ENCODE measurements around the gene ARMC9.
"Not testable (repeated sequence)": the region's sequence is repeated elsewhere in the genome, so short reads cannot be mapped to it uniquely, and the experiment has no call there.

ARMC9 gene

DNA sequence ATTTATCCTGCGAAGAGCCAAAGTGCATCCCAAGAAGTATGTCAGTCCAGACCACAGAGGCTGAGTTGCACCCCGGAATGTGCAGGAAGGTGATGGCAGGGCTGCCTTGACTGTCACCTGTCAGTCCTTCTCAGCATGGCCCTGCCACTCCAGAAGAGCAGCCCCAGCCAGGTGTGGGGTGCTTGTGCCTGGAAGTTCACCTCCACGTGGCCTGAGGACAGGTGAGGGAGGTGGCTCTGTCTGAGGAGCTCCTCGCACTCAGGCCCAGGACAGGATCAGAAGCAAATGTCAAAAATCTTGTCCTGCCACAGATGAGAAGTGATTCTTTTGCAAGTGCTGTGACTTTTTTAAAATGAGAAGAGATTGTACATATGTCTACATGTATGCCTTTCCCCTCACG is 165.6 kb downstream of the ARMC9 start:
- no peak for DNase-seq (ENCODE audit: low read depth)

DNA sequence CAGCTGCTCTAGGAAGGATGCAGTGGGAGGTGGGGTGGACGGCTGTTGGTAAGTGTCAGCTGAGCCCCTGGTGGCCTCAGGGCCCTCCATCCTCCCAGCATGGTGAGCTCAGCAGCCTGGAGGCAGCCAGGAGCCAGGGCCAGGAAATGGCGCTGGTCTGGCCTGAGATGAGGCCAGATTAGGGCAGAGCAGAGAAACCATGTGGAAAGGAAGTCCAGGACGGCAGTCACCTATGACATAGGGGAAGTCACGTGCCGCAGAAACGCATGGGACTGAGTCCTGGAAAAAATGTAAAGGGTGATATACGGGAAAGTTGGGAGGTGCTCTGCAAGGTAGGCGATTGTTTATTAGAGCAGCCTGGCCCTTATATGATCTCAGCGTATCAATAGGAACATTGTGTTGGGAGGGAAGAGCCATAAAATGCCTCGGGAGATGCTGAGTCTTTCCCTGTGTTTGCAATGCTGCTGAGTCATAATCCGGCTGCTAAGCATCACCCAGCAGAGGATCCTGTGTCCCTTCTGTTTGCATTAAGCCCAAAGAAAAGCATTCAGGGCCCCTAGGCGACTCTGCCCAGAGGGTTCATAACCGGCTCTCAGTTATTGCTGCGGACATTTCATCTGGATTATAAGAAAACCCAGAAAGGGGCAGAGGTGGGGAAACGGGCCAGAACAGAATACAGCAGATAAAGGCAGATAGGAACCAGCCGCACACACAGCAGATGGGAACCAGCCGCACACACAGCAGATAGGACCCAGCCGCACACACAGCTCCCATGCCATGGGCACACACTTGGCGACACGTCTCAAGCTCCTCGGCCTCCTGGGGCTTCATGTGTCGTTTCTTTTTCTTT is 166.8 kb downstream of the ARMC9 start:
- DNase-seq (ENCODE audit: low read depth) = no peak

DNA sequence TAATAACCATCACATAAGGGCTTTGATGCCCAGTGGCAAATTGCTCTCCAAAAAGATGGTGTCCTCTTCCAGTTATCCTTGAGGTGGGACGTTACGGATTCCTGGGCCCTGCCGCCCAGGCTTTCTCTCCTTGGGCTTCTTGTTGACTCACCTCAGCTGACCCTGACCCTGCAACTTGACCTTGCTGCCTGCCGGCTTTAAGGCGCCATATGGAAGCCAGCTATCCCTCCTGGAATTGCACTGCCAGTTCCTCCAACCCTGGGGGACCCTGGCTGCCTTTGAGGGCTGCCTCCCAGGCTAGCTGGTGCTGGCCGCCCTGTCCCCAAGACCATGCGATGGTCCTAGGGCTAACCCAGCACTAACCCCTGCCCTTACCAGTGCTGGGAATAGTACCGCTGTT is 168.7 kb downstream of the ARMC9 start:
- no peak for DNase-seq (ENCODE audit: low read depth)

DNA sequence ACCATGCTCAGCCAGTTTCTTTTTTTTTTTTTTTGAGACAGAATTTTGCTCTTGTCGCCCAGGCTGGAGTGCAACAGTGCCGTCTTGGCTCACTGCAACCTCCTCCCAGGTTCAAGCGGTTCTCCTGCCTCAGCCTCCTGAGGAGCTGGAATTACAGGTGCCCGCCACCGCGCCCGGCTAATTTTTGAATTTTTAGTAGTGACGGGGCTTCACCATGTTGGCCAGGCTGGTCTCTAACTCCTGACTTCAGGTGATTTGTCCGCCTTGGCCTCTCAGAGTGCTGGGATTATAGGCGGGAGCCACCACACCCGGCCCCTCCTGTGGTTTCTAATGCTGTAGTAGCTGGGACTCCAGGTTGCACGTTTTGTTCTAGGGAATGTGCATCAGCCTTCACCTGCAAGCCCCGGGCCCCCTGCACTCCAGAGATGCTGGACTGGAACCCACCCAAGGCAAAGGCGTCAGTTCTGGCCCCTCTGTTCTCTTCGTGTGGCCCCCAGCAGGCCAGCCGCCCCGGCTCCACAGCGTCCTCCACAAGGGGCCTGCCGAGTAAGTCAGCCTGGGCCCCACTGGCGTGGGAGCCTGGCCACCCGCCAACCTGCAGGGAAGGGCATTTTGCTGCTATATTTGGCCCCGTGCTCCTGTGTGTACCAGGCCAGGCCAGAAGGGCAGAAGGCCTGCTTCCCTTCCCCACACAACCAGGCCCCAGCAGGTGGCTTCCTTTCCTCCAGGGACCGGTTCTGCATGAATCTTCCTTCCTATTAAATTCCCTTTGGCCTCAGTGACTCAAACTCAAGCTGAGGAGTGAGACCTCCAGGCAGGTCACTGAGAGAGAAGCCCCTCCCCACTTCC is 171.4 kb downstream of the ARMC9 start:
- no peak for DNase-seq (ENCODE audit: low read depth)

DNA sequence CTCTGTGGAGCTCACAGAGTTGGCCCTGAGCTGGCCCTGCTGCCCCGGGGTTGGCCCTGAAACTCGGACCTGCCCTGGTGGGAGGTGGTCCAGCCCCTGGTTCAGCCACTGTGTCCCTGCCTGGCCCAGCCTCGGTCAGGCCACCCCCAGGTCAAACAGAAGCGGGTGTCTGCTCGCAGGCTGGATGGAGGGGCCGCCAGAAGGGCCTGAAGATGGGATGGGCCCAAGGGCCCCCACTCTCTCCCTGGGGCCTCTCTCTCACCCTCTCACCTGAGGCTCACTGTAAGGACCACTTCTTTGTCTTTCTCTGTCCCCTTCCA is 172.0 kb downstream of the ARMC9 start:
- no peak for DNase-seq (ENCODE audit: low read depth)

DNA sequence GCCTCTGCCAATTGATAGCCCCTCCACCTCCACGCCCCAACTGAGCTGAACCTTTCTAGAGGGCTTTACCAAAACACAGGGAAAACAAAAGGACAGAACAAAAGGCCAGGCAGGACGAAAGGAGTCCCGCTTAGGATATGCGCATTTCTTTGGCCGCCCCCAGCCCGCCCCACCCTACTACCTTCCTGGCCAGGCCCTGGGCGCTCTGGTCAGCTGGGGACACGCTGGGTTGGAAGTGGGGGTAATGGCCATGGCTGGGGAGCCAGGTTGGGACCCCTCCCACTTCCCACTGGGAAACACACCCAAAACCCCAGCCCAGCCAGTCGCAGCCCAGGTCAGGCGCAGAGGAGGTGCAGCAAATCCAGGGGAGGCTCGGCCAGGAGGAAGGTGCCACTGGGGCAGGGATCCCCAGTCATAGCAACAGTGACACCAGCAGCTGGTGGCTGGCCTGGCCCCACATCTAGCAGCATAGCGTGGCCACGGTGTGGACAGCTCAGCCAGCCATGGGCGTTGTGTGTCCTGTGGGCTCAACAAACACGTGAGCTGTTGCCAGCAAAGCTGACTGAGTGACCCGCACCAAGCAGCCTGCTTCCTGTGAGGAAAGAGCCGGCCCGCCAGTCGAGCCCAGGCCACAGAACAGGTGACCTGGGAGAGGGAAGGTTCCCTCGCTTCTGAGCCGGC is 172.5 kb downstream of the ARMC9 start:
- no peak for DNase-seq (ENCODE audit: low read depth)

DNA sequence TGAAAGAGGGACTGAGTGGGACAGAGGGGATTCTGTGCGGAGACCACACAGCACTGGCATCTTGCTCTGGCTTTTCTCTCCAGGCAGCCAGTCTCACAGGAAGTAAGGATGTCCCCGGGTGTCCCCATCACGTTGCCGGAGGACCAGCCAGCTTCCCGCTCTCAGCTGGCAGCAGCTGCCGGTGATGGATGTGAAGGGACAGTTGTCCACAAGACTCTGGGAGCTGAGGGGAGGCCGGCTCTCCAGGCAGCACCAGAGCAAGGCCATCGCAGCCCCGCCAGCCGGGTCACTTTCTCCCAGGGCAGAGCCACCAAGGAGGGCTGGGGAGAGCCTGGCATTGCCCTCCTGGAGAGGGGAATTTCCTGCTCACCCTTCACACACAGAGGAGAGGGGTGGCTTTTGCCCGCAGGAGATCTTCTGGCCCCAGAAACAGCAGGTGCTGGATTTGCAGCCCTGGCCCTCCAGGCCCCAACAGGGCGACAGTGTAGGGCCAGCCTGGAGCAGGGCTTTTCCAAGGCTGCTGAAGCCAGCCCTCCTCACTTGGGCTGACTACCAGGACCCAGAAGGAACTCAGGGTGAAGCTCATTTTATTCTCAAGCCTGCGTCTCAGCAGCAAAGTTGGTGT is 173.1 kb downstream of the ARMC9 start:
- DNase-seq (ENCODE audit: low read depth) = no peak

DNA sequence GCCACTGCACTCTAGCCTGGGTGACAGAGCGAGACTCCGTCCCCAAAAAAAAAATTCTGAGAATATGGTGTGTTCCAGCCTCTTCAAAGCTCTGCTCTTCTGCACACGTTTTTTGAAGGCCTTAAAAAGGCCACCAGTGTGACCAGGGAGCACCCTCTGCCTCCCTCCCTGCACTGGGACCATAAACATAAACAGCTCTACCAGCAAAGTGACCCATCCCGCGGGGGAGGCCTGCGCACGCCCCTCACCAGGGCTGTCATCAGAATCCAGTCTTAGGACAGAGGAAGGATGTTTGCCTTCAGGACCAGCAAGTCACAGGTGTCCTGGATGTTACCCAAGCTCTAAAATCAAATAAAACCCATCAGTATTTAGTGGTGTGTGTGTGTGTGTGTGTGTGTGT is 173.9 kb downstream of the ARMC9 start:
- DNase-seq (ENCODE audit: low read depth) = no peak

DNA sequence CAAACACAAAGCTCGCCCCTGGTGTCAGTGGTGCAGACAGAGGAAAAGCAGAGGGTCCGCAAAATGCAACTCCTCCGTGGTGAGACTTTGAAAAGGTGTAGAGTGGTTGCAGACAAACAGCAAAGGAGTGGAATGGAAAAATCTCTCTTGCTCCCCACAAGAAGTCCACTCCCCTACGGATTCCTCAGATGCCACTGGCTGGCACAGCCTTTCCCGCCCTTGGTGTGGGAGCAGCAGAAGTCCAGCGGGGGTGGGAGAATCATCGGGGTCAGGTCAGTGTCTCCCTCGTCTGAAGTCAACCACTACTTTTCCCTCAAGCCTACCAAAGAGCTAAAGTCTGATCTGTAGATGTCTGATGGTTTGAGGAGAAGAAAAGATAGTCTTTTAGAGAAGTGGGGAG is 174.8 kb downstream of the ARMC9 start:
- no peak for DNase-seq (ENCODE audit: low read depth)

DNA sequence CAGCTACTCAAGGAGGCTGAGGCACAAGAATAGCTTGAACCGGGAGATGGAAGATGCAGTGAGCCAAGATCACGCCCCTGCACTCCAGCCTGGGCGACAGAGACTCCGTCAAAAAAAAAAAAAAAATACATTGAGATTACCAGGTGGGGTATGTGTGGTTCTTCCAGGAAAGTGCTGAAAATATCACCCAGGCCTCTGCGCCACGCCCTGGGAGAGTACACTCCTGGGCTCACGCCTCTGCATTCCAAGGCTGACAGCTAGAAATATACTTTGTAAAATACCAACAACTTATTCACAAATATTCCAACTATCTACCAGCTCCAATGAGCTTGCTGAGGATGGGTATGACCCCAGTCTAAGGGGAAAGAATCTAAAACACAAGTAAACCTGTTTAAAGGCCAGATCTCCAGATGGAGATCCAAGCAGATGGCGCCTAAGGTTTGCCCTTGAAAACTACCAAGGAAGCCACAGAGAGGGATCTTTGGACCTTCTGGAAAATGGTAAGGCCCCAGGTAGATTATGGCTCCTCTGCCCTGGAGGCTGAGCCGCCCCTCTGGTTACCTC is 175.4 kb downstream of the ARMC9 start:
- no peak for DNase-seq (ENCODE audit: low read depth)

DNA sequence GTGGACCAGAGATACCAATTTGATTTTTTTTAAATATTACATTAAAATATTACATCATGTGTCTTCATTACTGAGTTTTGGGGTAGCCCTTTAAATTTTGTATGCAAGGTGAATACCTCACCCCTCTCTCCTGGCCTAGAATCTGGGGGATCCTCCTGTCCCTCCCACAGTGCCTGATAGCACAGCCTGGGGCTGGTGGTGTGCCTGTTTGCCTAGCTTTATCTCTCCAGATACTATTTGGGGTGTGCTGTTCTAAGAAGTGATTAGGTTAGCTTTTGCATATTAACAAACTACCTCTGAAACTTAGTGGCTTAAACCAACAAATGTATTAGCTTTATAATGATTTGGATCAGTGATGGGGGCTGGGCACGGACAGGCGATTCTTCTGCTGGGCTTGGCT is 176.3 kb downstream of the ARMC9 start:
- DNase-seq (ENCODE audit: low read depth) = no peak

DNA sequence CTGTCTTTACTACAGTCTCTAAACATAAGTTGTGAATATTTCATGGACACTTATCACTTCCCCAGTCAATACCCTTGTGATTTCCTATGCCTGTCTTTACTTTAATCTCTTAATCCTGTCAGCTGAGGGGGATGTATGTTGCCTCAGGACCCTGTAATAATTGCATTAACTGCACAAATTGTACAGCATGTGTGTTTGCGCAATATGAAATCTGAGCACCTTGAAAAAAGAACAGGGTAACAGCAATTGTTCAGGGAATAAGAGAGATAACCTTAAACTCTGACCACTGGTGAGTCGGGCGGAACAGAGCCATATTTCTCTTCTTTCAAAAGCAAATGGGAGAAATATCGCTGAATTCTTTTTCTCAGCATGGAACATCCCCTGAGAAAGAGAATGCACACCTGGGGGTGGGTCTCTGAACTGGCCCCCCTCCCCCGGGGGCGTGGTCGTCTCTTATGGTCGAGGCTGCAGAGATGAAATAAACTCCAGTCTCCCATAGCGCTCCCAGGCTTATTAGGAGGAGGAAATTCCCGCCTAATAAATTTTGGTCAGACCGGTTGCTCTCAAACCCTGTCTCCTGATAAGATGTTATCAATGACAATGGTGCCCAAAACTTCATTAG is 177.7 kb downstream of the ARMC9 start:
- not testable (repeated sequence) for DNase-seq (ENCODE audit: low read depth)

DNA sequence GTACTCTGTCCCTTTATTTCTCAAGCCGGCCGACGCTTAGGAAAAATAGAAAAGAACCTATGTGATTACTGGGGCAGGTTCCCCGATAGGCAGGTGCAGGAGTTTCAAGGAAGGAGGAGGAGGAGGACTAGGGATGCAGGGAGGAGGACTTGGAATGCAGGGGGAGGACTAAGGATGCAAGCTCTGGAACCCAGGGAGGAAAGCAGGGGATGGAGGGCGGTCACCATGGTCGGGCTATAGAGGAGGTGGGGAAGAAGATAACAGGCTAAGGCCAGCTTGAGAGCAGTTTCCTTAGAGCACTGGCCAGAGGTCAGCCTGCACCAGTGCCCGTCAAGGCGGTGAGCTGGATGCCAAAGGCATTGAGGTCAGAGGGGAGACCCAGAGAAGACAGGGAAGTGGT is 178.4 kb downstream of the ARMC9 start:
- no peak for DNase-seq (ENCODE audit: low read depth)

DNA sequence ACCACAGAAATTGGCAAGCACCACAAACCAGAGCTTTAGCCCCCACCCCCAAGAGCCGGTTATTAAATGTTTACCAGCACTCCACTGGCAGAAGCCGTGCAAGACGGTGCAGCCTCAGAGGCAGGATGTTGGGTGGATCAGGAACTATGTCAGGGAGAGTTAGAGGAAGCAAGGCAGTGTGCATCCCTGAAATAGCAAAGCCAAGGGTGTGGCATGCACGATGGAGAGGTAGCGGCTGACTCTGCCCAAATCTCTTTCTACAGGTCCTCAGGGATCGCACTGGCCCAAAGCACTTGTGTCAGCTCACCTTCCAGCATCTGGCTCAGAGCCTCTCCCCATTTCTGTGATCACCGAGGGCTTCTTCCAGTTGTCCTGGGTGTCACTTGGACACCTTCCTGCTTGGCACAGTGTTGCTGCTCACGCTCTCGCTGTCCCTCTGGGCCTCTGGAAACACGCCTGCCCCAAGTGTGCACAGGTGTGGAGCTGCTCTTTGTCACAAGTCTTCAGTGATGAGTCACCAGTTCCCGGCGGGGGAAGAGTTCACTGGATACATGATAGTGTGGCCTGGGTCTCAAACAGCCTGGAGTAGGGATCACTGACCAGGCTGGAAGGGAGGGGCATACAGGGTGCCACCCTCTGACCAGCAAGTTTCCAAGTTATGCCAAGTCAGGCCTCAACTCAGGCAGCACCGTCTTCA is 179.7 kb downstream of the ARMC9 start:
- no peak for DNase-seq (ENCODE audit: low read depth)

DNA sequence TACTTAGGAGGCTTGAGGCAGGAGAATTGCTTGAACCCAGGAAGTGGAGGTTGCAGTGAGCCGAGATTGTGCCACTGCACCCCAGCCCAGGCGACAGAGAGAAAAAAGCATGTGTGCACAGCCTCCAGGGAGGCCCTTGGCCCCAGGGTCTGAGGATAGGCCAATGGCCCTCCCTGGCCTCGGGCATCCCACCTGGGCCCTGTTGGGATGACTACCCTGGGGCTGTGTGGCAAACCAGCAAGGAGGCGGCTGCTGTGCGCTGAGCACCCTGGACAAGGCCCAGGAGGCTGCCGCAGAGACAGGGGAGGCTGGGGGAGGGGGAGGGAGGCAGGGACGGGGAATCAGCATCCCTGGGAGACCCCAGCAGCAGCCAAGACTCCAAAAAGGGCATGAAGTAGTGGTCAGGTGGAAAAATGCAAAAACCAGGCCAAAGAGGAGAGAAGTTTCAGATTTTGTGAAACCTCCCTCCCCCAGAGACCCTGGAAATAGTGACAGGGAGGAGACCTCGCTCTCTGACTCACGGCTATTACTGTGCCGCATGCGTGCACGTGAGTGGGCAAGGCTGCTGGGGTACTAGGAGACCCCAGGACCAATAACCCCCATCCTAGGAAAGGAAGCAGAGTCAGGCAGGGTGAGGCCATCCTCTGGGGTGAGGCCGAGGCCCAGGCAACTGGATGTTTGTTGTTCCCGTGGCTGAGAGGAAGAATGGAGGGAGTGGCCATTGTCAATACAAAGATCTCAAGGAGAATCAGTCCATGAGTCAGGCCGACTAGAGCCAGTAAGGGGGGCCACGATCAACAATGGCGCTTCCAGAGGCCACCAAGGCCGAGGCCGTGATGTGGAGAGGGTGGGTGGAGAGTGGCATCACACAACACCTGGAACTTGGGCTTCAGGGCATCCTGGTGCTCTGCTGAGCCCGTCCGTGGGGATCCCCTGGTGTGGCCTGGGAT is 181.1 kb downstream of the ARMC9 start:
- no peak for DNase-seq (ENCODE audit: low read depth)

DNA sequence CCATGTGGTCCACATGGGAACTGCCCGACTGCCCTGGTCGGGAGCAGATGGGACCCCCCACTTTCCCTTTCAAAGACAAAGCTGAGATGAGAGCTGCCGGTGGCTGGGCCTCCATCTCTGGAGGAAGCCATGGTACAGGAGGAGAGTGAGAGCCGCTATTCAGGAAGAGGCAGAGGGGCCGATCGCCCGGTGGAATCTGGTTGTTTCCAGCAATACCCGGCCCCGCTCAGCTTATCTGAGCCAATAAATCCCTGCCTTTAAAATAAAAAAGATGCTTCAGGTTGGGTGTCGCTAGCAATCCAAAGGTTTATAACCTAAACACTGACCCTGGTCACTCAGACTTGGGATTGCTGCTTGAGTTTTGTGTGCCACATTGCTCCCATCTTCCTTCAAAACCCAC is 181.9 kb downstream of the ARMC9 start:
- DNase-seq (ENCODE audit: low read depth) = no peak

DNA sequence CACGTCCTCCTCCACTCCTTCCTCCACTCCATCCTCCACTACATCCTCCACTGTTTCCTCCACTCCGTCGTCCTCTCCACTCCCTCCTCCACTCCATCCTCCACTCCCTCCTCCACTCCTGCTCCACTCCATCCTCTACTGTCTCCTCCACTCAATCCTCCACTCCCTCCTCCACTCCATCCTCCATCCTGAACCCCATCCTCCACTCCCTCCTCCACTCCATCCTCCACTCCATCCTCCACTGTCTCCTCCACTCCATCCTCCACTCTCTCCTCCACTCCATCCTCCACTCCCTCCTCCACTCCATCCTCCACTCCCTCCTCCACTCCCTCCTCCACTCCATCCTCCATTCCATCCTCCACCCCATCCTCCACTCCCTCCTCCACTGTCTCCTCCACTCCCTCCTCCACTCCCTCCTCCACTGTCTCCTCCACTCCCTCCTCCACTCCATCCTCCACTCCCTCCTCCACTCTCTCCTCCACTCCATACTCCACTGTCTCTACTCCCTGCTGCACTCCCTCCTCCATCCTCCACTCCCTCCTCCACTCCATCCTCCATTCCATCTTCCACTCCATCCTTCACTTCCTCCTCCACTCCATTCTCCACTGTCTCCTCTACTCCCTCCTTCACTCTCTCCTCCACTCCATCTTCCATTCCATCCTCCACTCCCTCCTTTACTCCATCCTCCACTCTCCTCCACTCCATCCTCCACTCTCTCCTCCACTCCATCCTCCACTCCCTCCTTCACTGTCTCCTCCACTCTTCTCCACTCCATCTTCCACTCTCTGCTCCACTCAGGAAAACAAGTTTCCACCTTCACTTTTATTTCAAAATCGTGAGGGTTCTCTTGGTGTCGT is 182.8 kb downstream of the ARMC9 start:
- no peak for DNase-seq (ENCODE audit: low read depth)

DNA sequence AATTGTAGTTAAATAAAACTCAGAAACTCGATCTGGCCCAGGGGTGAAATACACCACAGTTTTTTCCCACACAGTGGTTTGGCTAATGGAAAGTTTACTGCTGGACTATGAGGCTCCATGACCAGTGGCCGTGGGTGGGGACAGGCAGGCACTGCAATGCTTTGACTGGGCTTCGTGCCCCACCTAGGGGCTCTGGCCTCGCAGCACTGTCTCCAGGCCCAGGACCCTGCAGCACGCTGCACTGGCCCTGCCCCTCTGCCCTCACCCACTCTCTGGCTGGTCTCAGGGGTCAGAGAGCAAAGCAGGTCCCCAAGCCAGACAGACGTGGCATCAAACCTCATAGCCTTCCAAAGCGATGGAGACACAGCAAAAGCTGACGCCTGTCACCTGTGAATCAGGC is 183.7 kb downstream of the ARMC9 start:
- no peak for DNase-seq (ENCODE audit: low read depth)
